Neuronal stem cell (in vitro differentiated cells): ENCODE data around the gene ESX1.

Source experiments
- DNase-seq: peaks from one replicate; pipeline ENCODE4 v3.0.0-alpha.2; 2013; ENCODE audit warnings: low spot score
- H2AFZ ChIP-seq: one replicate; pipeline ENCODE4 v1.6.1; 2013; ENCODE audit warnings: mild to moderate bottlenecking, low read length, inconsistent platforms
- H2AK5ac ChIP-seq: 2 replicates; pipeline ENCODE4 v1.6.1; 2013; ENCODE audit warnings: low read depth, mild to moderate bottlenecking, inconsistent platforms, low read length, moderate library complexity, mixed read lengths
- H2BK120ac ChIP-seq: 2 replicates; pipeline ENCODE4 v1.6.1; 2013; ENCODE audit warnings: low read depth, mild to moderate bottlenecking, inconsistent platforms, low read length, moderate library complexity, mixed read lengths
- H2BK12ac ChIP-seq: one replicate; pipeline ENCODE4 v1.6.1; 2013; ENCODE audit warnings: low read length, inconsistent platforms
- H2BK15ac ChIP-seq: 2 replicates; pipeline ENCODE4 v1.6.1; 2013; ENCODE audit warnings: mild to moderate bottlenecking, low read length, inconsistent platforms, mixed read lengths
- H2BK5ac ChIP-seq: one replicate; pipeline ENCODE4 v1.6.1; 2013; ENCODE audit warnings: inconsistent platforms, mild to moderate bottlenecking, low read length, moderate library complexity
- H3K14ac ChIP-seq: one replicate; pipeline ENCODE4 v1.6.1; 2013; ENCODE audit warnings: low read length, inconsistent platforms
- H3K18ac ChIP-seq: 2 replicates; pipeline ENCODE4 v1.6.1; 2013; ENCODE audit warnings: low read length, inconsistent platforms
- H3K23ac ChIP-seq: 2 replicates; pipeline ENCODE4 v1.6.1; 2013; ENCODE audit warnings: low read depth, mild to moderate bottlenecking, mixed read lengths, low read length, inconsistent platforms; ENCODE audit not compliant: poor library complexity
- H3K27ac ChIP-seq: replicated peaks from 3 replicates; pipeline ENCODE4 v1.5.1; 2013; ENCODE audit warnings: low read length, inconsistent platforms
- H3K27me3 ChIP-seq, 3 experiments: 2 replicates each; pipeline ENCODE4 v1.6.1; 2013; ENCODE audit warnings: low read length in 3 of 3, mild to moderate bottlenecking in 2 of 3, inconsistent platforms in 1 of 3, low read depth in 1 of 3, mixed read lengths in 1 of 3, moderate library complexity in 1 of 3; ENCODE audit not compliant: control insufficient read depth in 3 of 3, insufficient read depth in 3 of 3
- H3K36me3 ChIP-seq, 2 donors: replicated peaks in 1 of 2; 2 replicates each; pipeline ENCODE4 v1.6.1; 2013; ENCODE audit warnings: low read length in 2 of 2; ENCODE audit not compliant: control insufficient read depth in 2 of 2, insufficient read depth in 2 of 2
- H3K4ac ChIP-seq: 2 replicates; pipeline ENCODE4 v1.6.1; 2013; ENCODE audit warnings: inconsistent platforms, mild to moderate bottlenecking, low read length, moderate library complexity
- H3K4me1 ChIP-seq, 2 donors: 1 replicate in 1 of 2; 2 replicates in 1 of 2; pipeline ENCODE4 v1.6.1; 2013; ENCODE audit warnings: low read length in 2 of 2, low read depth in 1 of 2; ENCODE audit not compliant: control insufficient read depth in 2 of 2, insufficient read depth in 1 of 2
- H3K4me2 ChIP-seq: one replicate; pipeline ENCODE4 v1.6.1; 2013; ENCODE audit warnings: mild to moderate bottlenecking, low read length, inconsistent platforms; ENCODE audit not compliant: insufficient read depth, poor library complexity, severe bottlenecking
- H3K4me3 ChIP-seq, 2 donors: 2 replicates each; pipeline ENCODE4 v1.5.1; 2013; ENCODE audit warnings: low read length in 2 of 2, mild to moderate bottlenecking in 2 of 2, inconsistent platforms in 1 of 2, moderate library complexity in 1 of 2
- H3K79me1 ChIP-seq: one replicate; pipeline ENCODE4 v1.6.1; 2013; ENCODE audit warnings: low read depth, mild to moderate bottlenecking, inconsistent platforms, low read length, moderate library complexity
- H3K9ac ChIP-seq: one replicate; pipeline ENCODE4 v1.6.1; 2013; ENCODE audit warnings: mild to moderate bottlenecking, low read depth, low read length, inconsistent platforms; ENCODE audit not compliant: poor library complexity
- H3K9me3 ChIP-seq, 2 donors: replicated peaks in 1 of 2; 2 replicates each; pipeline versions ENCODE3 to v1.6.1; 2013; ENCODE audit warnings: low read length in 2 of 2, mild to moderate bottlenecking in 2 of 2, inconsistent platforms in 1 of 2, low read depth in 1 of 2, mixed read lengths in 1 of 2, moderate library complexity in 1 of 2; ENCODE audit not compliant: control insufficient read depth in 2 of 2, insufficient read depth in 1 of 2
- H4K8ac ChIP-seq: one replicate; pipeline ENCODE4 v1.6.1; 2013; ENCODE audit warnings: low read depth, mild to moderate bottlenecking, inconsistent platforms, low read length, moderate library complexity
- H4K91ac ChIP-seq: one replicate; pipeline ENCODE4 v1.6.1; 2013; ENCODE audit warnings: low read length, low read depth, mild to moderate bottlenecking, inconsistent platforms; ENCODE audit not compliant: poor library complexity
- WGBS, 2 donors: extraction: QIAGEN DNeasy Blood & Tissue Kit; methylation state at CpG; one replicate each; pipeline ENCODE4 v1.1.7; 2013; ENCODE audit warnings: missing lambda C conversion rate in 2 of 2, mixed read lengths in 1 of 2; ENCODE audit not compliant: insufficient read length in 2 of 2, insufficient replicate concordance in 1 of 2; ENCODE audit errors: extremely low coverage in 2 of 2; 5-methylcytosine and 5-hydroxymethylcytosine counted together

The ESX1 gene

DNA sequence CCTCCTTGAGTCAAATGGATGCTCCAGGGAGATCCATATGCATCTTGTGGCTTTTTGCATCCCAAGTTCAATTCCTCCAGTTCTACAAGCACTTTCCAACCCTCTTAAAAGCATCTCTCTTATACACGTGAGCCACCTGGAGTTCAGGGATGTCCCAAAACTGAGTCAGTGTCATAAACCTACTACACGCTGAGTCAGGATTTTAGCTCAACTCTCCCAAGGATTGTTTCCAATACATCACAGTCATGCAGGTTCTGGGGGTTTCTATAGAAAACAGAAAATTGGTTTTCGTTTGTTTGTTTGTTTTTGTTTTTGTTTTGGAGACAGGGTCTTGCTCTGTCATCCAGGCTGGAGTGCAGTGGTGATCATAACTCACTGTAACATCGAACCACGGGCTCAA, 25.9 kb upstream of the ESX1 start:
- Histone ChIP-seq H3K18ac (no peak overlapping the region), H3K9ac (no peak overlapping the region), H2AK5ac (no peak overlapping the region), H3K79me1 (no peaks in the 10 kb centered on the region), H3K4me2 (no peak overlapping the region), H2BK120ac (no peak overlapping the region), H3K4me1 (no peaks in the 10 kb centered on the region), H4K8ac (no peak overlapping the region), H3K14ac (no peak overlapping the region), H3K27ac (no peak overlapping the region), H3K27me3 (peaks cover 0 to 12% (median 0%) of the 10 kb centered on the region in 3 experiments), H3K23ac (no peak overlapping the region), H3K9me3 (no peaks in the 10 kb centered on the region), H3K4ac (no peak overlapping the region), H2BK12ac (no peak overlapping the region), H3K36me3 (no peaks in the 10 kb centered on the region), H2AFZ (no peak overlapping the region), H2BK5ac (no peak overlapping the region), H3K4me3 (no peak overlapping the region), H2BK15ac (no peak overlapping the region), H4K91ac (no peak overlapping the region)
- DNase-seq: no peak
- WGBS, 2 donors: no CpG with 5 or more reads among the region's 5 CpGs

DNA sequence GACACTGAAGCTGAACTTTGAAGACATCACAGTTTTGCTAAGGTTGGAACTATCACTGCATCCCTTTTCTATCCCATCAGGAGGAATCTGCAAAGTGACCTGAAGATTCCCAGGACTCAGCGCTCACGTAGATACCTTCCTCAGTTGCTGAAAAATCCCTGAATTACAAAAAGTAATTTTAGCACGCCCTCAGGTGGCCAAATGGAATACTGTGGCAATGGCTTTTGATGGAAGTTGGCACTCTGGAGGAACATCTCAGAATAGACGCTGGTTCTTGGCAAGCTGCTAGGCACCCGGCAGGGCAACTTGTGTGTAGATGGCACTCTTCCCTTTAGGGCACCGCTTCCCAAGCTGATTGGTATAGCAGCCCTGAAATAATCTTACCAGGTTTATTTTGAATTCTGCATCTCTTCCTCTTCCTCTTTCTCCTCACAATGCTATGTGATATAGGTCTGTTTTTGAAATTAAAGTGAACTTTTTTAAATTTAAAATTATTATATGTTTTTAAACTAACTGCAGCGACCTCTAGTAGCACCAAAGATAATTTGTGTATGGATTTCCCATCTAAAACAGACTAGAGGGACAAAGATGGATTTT, 16.3 kb upstream of the ESX1 start:
- H2BK15ac ChIP-seq: no peak overlapping the region
- DNase-seq: peak; percentile 45

GRCh38 chrX:104270212-104270611, 15.5 kb upstream of the ESX1 start:
- H3K4ac ChIP-seq: no peak overlapping the region
- H2BK5ac ChIP-seq: no peak overlapping the region
- no peak overlapping the region for H4K91ac ChIP-seq
- no peak overlapping the region for H3K27ac ChIP-seq
- H4K8ac ChIP-seq: no peak overlapping the region
- H3K4me1 ChIP-seq: no peaks in the 10 kb centered on the region
- H3K79me1 ChIP-seq: no peaks in the 10 kb centered on the region
- H2BK15ac ChIP-seq: no peak overlapping the region
- no peak overlapping the region for H2BK12ac ChIP-seq
- H3K36me3 ChIP-seq: no peaks in the 10 kb centered on the region
- no peak overlapping the region for H3K18ac ChIP-seq
- no CpG with 5 or more reads among the region's 6 CpGs for WGBS, 2 donors
- H3K4me2 ChIP-seq: no peak overlapping the region
- no peak overlapping the region for H3K4me3 ChIP-seq
- no peak overlapping the region for H3K23ac ChIP-seq
- H3K9ac ChIP-seq: no peak overlapping the region
- H3K9me3 ChIP-seq: no peaks in the 10 kb centered on the region
- peak overlapping the region; percentile 67 for H2AFZ ChIP-seq
- H2AK5ac ChIP-seq: no peak overlapping the region
- no peak overlapping the region for H3K14ac ChIP-seq
- H3K27me3 ChIP-seq: peaks cover 0 to 12% (median 0%) of the 10 kb centered on the region in 3 experiments
- H2BK120ac ChIP-seq: no peak overlapping the region
- DNase-seq: no peak

More for the DNA sequence above, 16.3 kb upstream of the ESX1 start:
- Histone ChIP-seq H4K91ac (no peak overlapping the region), H3K27me3 (peaks cover 0 to 12% (median 0%) of the 10 kb centered on the region in 3 experiments), H3K9me3 (no peaks in the 10 kb centered on the region), H2AFZ (peak overlapping the region; percentile 67), H3K4me3 (no peak overlapping the region), H4K8ac (no peak overlapping the region), H3K4me2 (no peak overlapping the region), H3K79me1 (no peaks in the 10 kb centered on the region), H3K4ac (no peak overlapping the region), H3K23ac (no peak overlapping the region), H3K14ac (no peak overlapping the region), H2BK5ac (no peak overlapping the region), H3K36me3 (no peaks in the 10 kb centered on the region), H2AK5ac (no peak overlapping the region), H2BK12ac (no peak overlapping the region), H3K27ac (no peak overlapping the region), H3K4me1 (no peaks in the 10 kb centered on the region), H3K9ac (no peak overlapping the region), H3K18ac (no peak overlapping the region), H2BK120ac (no peak overlapping the region)
- WGBS, 2 donors: no CpG with 5 or more reads among the region's 7 CpGs

DNA sequence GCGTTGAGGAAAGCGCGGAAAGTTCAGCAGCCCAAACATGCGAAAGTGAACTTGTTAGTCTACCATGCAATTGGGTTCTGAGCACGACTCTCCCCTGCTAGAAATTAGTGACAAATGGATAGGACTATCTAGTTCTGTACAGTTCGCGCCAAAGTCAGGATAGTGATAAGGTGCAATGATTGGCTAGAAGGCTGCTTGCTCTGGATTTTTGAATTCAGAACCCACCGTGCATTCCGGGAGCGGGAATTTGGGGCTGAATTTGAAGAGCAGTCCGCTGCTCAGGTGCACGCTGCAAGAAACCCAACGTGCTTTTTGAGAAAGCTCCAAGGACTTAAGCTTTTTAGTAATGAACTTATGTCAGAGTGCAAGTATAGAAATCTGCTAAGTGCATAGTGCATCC, 732 bp upstream of the ESX1 start:
- H3K27ac ChIP-seq: no peak overlapping the region
- no CpG with 5 or more reads among the region's 13 CpGs for WGBS, 2 donors
- no peak overlapping the region for H2BK15ac ChIP-seq
- no peak overlapping the region for H3K18ac ChIP-seq
- no peak overlapping the region for H3K4me3 ChIP-seq
- H2BK120ac ChIP-seq: no peak overlapping the region
- H2BK5ac ChIP-seq: no peak overlapping the region
- H3K4me2 ChIP-seq: peak overlapping the region; percentile 11
- no peak overlapping the region for H4K91ac ChIP-seq
- no peak overlapping the region for H4K8ac ChIP-seq
- no peak for DNase-seq
- no peak overlapping the region for H2AFZ ChIP-seq
- no peak overlapping the region for H3K14ac ChIP-seq
- no peak overlapping the region for H3K23ac ChIP-seq
- no peak overlapping the region for H2BK12ac ChIP-seq
- no peaks in the 10 kb centered on the region for H3K36me3 ChIP-seq
- peaks cover 0 to 77% (median 44%) of the 10 kb centered on the region in 3 experiments for H3K27me3 ChIP-seq
- H3K79me1 ChIP-seq: no peaks in the 10 kb centered on the region
- H2AK5ac ChIP-seq: no peak overlapping the region
- no peak overlapping the region for H3K4ac ChIP-seq
- H3K9ac ChIP-seq: no peak overlapping the region
- H3K4me1 ChIP-seq: no peaks in the 10 kb centered on the region
- no peaks in the 10 kb centered on the region for H3K9me3 ChIP-seq
